Activated T-helper 2 cell treated with anti-CD3 and anti-CD28 coated beads, Interferon-gamma antibody, Interleukin-2, Interleukin-4, amounts not matched to agents 10 μg/mL and 5 μg/mL and 100 μg/mL, durations not matched to agents 14 hours and 24 hours and 36 hours (primary cell): Measurements from ENCODE around the gene LDAF1. TPM values are rescaled to one million over a fixed set of nuclear protein-coding genes. Genes with fewer than 3 reads are reported as not detected.
"Not testable (repeated sequence)": the region's sequence is repeated elsewhere in the genome, so short reads cannot be mapped to it uniquely, and the experiment has no call there.

Experiments used
- DNase-seq: peaks from one replicate; pipeline ENCODE4 v3.0.0; 2021; ENCODE audit warnings: low spot score
- H3K27ac Mint-ChIP-seq: one replicate; pipeline ENCODE4 v1.8.0; 2021; ENCODE audit warnings: mixed read lengths
- H3K27me3 Mint-ChIP-seq: one replicate; pipeline ENCODE4 v1.8.0; 2021; ENCODE audit warnings: low read depth, mixed read lengths
- H3K36me3 Mint-ChIP-seq: one replicate; pipeline ENCODE4 v1.8.0; 2021; ENCODE audit warnings: low read depth, mixed read lengths
- H3K4me1 Mint-ChIP-seq: one replicate; pipeline ENCODE4 v1.8.0; 2021; ENCODE audit warnings: low read depth, mixed read lengths
- H3K4me3 Mint-ChIP-seq: one replicate; pipeline ENCODE4 v1.8.0; 2021; ENCODE audit warnings: low read depth, mild to moderate bottlenecking, moderate library complexity, mixed read lengths
- H3K9me3 Mint-ChIP-seq: one replicate; pipeline ENCODE4 v1.8.0; 2021; ENCODE audit warnings: mixed read lengths
- intact Hi-C: fragments of 100-400 bp; cut with micrococcal nuclease; formaldehyde crosslinking; loops from one replicate; pipeline ENCODE4 v1.15.1; 2023
- total RNA-seq: library from RNA; stranded (reverse); gene quantifications from 2 replicates; pipeline ENCODE4 v1.2.3, GENCODE V29; 2022

Gene LDAF1
- total RNA-seq, 1 donor from 2014 or later = 10.5 TPM

DNA sequence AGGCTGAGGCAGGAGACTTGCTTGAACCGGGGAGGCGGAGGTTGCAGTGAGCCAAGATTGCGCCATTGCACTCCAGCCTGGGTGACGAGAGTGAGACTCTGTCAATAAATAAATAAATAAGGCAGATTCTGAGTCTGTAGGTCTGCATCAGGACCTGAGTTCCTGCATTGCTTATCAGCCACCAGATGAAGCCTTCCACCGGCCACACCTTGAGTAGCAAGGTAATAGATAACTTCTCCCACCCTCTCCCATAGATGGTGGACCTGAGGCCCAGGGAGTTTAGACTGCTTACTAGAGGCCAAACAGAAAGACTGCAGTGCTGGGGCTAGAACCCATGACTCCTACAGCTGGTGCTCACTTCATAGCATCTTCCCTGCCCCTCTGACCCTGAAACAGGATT lies 30.8 kb downstream of the LDAF1 start:
- intact Hi-C loops = loop anchor here (5.0 kb wide), 2 partner anchors 113 to 368 kb away; no protein-coding TSS in a partner anchor
- DNase-seq = no peak
- Mint-ChIP-seq H3K27me3 (peaks cover 8% of the 10 kb centered on the region), H3K36me3 (peaks cover 11% of the 10 kb centered on the region), H3K27ac (no peak overlapping the region), H3K9me3 (peaks cover 10% of the 10 kb centered on the region), H3K4me1 (peaks cover 14% of the 10 kb centered on the region), H3K4me3 (no peak overlapping the region)

DNA sequence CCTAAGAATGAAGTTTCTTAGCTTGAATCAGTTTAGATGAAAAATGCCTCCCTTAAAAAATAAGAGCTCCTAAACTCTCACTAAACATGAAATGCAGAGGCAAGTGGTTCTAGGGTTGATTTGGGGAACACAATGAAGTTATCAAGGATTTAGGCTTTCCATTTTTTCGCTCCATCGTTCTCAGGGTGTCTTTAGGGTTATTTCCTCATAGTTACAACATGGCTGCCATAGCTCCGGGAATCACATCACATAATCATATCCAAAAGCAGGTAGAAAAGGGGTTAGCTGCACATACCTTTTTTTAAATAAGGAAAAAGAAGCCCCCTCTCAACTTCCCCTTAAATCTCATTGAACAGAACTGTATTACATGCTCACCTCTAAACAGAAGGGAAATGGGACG lies 31.5 kb downstream of the LDAF1 start:
- Mint-ChIP-seq H3K9me3 (peaks cover 3% of the 10 kb centered on the region), H3K27ac (no peak overlapping the region), H3K36me3 (peaks cover 5% of the 10 kb centered on the region), H3K4me1 (peaks cover 14% of the 10 kb centered on the region), H3K27me3 (peaks cover 10% of the 10 kb centered on the region), H3K4me3 (no peak overlapping the region)
- no peak for DNase-seq
- intact Hi-C loops = no loop called here

DNA sequence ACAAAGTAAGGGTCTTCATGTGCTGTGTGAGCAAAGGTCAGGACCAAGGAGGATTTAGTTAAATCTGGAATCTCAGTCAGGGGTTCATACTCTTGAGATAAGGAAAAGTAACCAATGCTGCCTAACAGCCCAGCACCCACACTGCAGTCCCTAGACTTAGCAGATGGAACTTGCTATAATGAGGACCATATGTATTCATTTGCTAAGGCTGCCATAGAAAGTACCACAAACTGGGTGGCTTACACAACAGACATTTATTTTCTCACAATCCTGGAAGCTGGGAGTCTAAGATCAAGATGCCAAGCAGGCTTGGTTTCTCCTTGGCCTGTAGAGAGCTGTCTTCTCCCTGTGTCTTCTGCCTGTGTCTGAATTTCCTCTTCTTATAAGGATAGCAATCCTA lies 32.1 kb downstream of the LDAF1 start:
- DNase-seq = no peak
- H3K4me3 Mint-ChIP-seq = no peak overlapping the region
- H3K27ac Mint-ChIP-seq = no peak overlapping the region
- peaks cover 15% of the 10 kb centered on the region for H3K4me1 Mint-ChIP-seq
- peaks cover 10% of the 10 kb centered on the region for H3K27me3 Mint-ChIP-seq
- H3K36me3 Mint-ChIP-seq = peaks cover 2% of the 10 kb centered on the region
- H3K9me3 Mint-ChIP-seq = no peaks in the 10 kb centered on the region
- intact Hi-C loops = no loop called here

DNA sequence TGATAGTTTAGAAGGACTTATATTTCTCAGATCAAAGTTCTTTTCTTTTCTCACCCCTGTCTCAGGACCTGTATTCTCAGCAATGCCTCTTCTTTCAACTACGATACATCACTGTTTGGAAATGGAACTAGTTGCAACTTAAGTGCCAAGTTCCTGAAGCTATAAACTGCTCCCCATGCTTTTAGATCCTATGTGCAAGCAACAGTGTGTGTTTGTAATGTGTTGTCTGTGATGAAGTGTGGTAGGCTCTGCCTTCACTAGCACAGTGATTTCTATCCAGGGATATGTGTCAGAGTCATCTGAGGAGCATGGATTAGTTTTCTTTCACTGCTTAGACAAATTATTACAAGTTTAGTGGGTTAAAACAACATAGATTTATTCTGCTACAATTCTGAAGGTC lies 34.5 kb downstream of the LDAF1 start:
- H3K4me3 Mint-ChIP-seq = no peak overlapping the region
- H3K4me1 Mint-ChIP-seq = peaks cover 15% of the 10 kb centered on the region
- no peaks in the 10 kb centered on the region for H3K9me3 Mint-ChIP-seq
- no peak for DNase-seq
- H3K27ac Mint-ChIP-seq = no peak overlapping the region
- no peaks in the 10 kb centered on the region for H3K36me3 Mint-ChIP-seq
- peaks cover 10% of the 10 kb centered on the region for H3K27me3 Mint-ChIP-seq
- intact Hi-C loops = no loop called here

- Mint-ChIP-seq H3K27ac (no peak overlapping the region), H3K4me3 (no peak overlapping the region), H3K27me3 (peaks cover 16% of the 10 kb centered on the region), H3K9me3 (no peaks in the 10 kb centered on the region), H3K4me1 (peaks cover 9% of the 10 kb centered on the region), H3K36me3 (no peaks in the 10 kb centered on the region)
- no peak for DNase-seq
- intact Hi-C loops = no loop called here
These were observed 36.4 kb downstream of the LDAF1 start for GRCh38 chr16:21194771-21195301.

DNA sequence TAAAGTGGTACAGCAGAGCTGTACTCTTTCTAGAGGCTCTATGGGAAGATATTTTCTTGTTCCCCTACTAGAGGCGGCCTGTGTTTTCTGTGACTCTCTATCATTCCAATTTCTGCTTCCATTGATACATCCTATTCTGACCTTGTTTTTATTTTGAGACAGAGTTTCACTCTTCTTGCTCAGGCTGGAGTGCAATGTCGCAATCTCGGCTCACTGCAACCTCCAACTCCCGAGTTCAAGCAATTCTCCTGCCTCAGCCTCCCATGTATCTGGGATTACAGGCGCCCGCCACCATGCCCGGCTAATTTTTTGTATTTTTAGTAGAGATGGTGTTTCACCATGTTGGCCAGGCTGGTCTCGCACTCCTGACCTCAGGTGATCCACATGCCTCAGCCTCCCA lies 36.9 kb downstream of the LDAF1 start:
- DNase-seq, H3K4me1 Mint-ChIP-seq, intact Hi-C loops, H3K4me3 Mint-ChIP-seq, H3K27ac Mint-ChIP-seq, H3K9me3 Mint-ChIP-seq, H3K36me3 Mint-ChIP-seq: not testable (repeated sequence)
- peaks cover 14% of the 10 kb centered on the region for H3K27me3 Mint-ChIP-seq

DNA sequence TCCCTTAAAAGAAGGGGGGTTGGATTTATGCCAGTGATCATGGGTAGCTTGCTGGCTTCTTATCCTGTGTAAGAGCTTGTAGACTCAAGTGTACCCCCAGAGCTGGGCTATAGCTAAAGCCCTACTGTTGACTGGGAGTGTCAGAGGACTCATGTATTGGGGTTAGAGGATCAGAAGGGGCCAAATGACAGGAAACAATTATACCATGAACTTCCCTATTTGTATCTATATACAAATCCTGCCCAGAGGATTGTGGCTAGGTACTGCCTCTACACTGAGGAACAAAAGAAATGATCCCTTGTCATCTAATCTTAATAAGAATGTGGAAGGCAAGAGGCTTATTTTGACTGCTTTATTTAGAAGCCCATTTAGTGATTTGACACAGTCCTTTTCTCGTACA lies 38.6 kb downstream of the LDAF1 start:
- H3K9me3 Mint-ChIP-seq = no peaks in the 10 kb centered on the region
- intact Hi-C loops = no loop called here
- H3K4me1 Mint-ChIP-seq = peaks cover 9% of the 10 kb centered on the region
- H3K27me3 Mint-ChIP-seq = peaks cover 17% of the 10 kb centered on the region
- no peak for DNase-seq
- H3K4me3 Mint-ChIP-seq = no peak overlapping the region
- no peaks in the 10 kb centered on the region for H3K36me3 Mint-ChIP-seq
- H3K27ac Mint-ChIP-seq = no peak overlapping the region

GRCh38 chr16:21197621-21198020 lies 39.1 kb downstream of the LDAF1 start:
- intact Hi-C loops = no loop called here
- Mint-ChIP-seq H3K36me3 (no peaks in the 10 kb centered on the region), H3K27me3 (peaks cover 21% of the 10 kb centered on the region), H3K4me3 (no peak overlapping the region), H3K9me3 (no peaks in the 10 kb centered on the region), H3K27ac (no peak overlapping the region), H3K4me1 (peaks cover 9% of the 10 kb centered on the region)
- no peak for DNase-seq

- no peak for DNase-seq
- intact Hi-C loops = no loop called here
- peaks cover 23% of the 10 kb centered on the region for H3K27me3 Mint-ChIP-seq
- peaks cover 4% of the 10 kb centered on the region for H3K4me1 Mint-ChIP-seq
- H3K36me3 Mint-ChIP-seq = no peaks in the 10 kb centered on the region
- H3K27ac Mint-ChIP-seq = no peak overlapping the region
- no peak overlapping the region for H3K4me3 Mint-ChIP-seq
- no peaks in the 10 kb centered on the region for H3K9me3 Mint-ChIP-seq
These were observed 41.2 kb downstream of the LDAF1 start for GRCh38 chr16:21199607-21200218.

DNA sequence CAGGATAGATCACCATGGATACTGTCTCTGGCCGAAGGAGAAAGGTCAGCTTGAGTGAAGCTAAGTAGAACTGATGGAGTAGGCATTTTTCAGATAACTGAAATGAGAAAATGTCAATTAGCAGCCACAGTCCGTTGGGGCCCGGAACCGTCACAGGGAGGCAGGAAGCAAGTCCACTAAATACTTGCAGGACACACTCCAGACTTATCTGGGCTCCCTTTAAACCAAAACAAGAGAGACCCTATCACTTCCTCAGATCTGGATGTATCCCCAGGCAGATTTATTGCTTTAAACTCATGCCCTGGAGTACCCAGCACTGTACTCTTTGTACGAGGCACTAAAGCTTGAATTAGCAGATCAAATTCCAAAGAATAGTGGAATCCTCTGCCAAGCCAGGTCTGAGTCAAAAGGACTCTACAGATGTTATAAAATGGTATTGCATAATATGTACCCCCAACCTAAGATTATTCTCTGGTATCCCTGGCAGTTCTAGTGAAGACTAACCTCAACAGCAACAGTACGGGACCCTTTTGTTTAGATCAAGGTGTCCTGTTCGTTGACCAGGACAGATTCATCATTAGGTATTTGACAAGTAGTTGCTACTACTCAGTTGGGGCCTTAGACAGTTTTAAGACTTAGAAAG lies 44.8 kb downstream of the LDAF1 start:
- Mint-ChIP-seq H3K4me1 (no peaks in the 10 kb centered on the region), H3K27ac (no peak overlapping the region), H3K4me3 (no peak overlapping the region), H3K36me3 (no peaks in the 10 kb centered on the region), H3K27me3 (peaks cover 22% of the 10 kb centered on the region), H3K9me3 (no peaks in the 10 kb centered on the region)
- DNase-seq = no peak
- intact Hi-C loops = no loop called here

DNA sequence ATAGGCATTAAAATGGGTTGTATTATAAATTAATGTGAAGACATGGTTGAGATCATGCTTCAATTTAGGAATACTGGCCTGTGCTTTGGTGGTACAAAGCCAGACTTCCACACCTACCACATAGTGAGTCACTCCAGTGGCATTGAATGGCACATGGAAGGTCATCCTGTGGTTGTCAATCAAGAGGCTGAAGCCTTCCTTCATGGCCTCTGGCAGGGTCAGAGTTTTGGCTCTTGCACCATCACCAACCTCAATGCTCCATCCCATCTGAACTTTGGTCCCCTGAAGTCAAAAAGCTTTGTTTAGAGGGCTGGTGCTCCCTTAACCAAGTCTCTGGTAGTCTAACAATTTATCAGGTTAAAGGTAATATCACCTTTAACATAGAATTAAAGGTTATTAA lies 46.8 kb downstream of the LDAF1 start:
- Mint-ChIP-seq H3K4me3 (no peak overlapping the region), H3K27ac (no peak overlapping the region), H3K36me3 (no peaks in the 10 kb centered on the region), H3K4me1 (no peaks in the 10 kb centered on the region), H3K27me3 (peaks cover 15% of the 10 kb centered on the region), H3K9me3 (no peaks in the 10 kb centered on the region)
- no peak for DNase-seq
- intact Hi-C loops = no loop called here

DNA sequence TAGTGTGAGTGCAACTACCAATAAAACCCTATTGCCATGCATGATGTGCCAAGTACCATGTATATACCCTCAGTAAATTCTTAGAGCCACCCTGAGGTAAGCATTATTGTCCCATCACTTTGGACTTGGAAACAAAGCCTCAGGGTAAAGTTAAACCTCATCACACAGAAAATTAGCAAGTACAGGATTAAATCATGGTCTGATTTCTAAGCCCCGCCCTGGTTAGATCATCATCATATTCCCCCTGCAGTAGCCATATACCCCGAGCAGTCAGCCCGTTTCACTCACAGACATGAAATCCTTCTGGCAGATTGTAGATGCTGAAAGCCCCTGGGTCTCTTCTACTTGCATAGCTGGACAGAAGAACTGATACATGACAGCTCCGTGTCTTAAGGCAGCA lies 48.1 kb downstream of the LDAF1 start:
- Mint-ChIP-seq H3K36me3 (no peaks in the 10 kb centered on the region), H3K27me3 (peaks cover 12% of the 10 kb centered on the region), H3K4me1 (no peaks in the 10 kb centered on the region), H3K9me3 (no peaks in the 10 kb centered on the region), H3K4me3 (no peak overlapping the region), H3K27ac (no peak overlapping the region)
- DNase-seq = no peak
- intact Hi-C loops = no loop called here

DNA sequence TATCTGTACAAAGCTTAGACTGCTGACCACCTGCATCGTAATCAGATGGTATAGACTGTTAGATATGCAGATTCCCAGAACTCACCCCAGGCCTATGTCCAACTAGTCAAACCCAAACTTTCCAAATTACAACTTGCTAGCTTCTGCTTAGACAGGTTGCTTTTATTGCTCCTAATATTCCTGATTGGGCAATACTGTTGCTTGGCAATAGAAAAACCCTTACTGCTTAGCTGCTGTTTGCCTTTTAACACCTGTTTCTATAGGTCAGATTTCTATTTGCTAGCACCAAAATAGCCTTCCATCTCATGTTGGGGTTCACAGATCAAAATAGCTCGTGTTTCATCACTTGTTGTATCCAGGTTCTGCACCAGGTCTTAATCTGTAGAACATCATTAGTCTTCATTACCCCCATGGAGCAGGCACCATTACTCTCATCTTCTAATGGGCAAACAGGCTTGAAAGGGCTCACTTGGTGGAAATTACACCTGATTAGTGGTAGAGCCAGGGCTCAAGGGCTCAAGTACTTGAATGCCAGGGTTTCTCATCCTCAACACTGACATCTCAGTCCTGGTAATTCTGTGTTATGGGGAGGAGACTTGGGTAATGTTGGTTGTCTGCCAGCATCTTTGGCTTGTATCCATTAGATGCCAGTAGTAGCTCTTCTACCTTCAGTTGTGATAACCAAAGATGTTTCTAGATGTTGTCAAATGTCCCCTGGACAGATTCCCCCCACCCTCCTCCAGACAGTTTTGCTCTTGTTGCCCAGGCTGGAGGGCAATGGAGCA lies 50.2 kb downstream of the LDAF1 start:
- no peak overlapping the region for H3K27ac Mint-ChIP-seq
- no peak for DNase-seq
- H3K27me3 Mint-ChIP-seq = peaks cover 9% of the 10 kb centered on the region
- intact Hi-C loops = no loop called here
- H3K4me3 Mint-ChIP-seq = no peak overlapping the region
- no peaks in the 10 kb centered on the region for H3K4me1 Mint-ChIP-seq
- H3K36me3 Mint-ChIP-seq = no peaks in the 10 kb centered on the region
- H3K9me3 Mint-ChIP-seq = no peaks in the 10 kb centered on the region
